Muscle of back (tissue), 11 donors: ENCODE measurements around the gene CTDP1. TPM values are rescaled to one million over a fixed set of nuclear protein-coding genes. Genes with fewer than 3 reads are reported as not detected.

Source experiments
- DNase-seq, 3 donors: peaks; one replicate each; pipeline versions ENCODE4 v3.0.0 to v3.0.0-alpha.2; 2013
- polyA plus RNA-seq, 10 donors: library from polyadenylated mRNA; unstranded; fragments of 120-200 nt; gene quantifications; one replicate each; pipeline ENCODE4 v1.2.1, GENCODE V29; 2013; ENCODE audit not compliant: insufficient read length in 10 of 10

CTDP1 gene
- polyA plus RNA-seq, 10 donors = 6.4 to 10.6 (median 8.4) TPM

GRCh38 chr18:79763407-79763806, 83.8 kb downstream of the CTDP1 start:
- DNase-seq = no peak

- no peak for DNase-seq
These were observed 84.5 kb downstream of the CTDP1 start for GRCh38 chr18:79764131-79764530.

- DNase-seq = peak; percentile 12 to 50 (median 41)
These were observed 86.1 kb downstream of the CTDP1 start for GRCh38 chr18:79765491-79766245.

- DNase-seq = no peak
These were observed 86.7 kb downstream of the CTDP1 start for GRCh38 chr18:79766308-79766707.

- no peak for DNase-seq
These were observed 89.1 kb downstream of the CTDP1 start for GRCh38 chr18:79768745-79769144.

GRCh38 chr18:79769698-79770500, 90.3 kb downstream of the CTDP1 start:
- DNase-seq = no peak

- DNase-seq = no peak
These were observed 90.9 kb downstream of the CTDP1 start for GRCh38 chr18:79770501-79770815.

- no peak for DNase-seq
These were observed 91.2 kb downstream of the CTDP1 start for GRCh38 chr18:79770826-79771225.

GRCh38 chr18:79771446-79772107, 92.0 kb downstream of the CTDP1 start:
- DNase-seq = no peak

GRCh38 chr18:79772108-79772864, 92.7 kb downstream of the CTDP1 start:
- no peak for DNase-seq

- no peak for DNase-seq
These were observed 93.5 kb downstream of the CTDP1 start for GRCh38 chr18:79772865-79773696.

- no peak for DNase-seq
These were observed 94.5 kb downstream of the CTDP1 start for GRCh38 chr18:79774111-79774510.

GRCh38 chr18:79775441-79776221, 96.0 kb downstream of the CTDP1 start:
- DNase-seq = no peak

GRCh38 chr18:79776674-79777073, 97.1 kb downstream of the CTDP1 start:
- no peak for DNase-seq

- no peak for DNase-seq
These were observed 98.7 kb downstream of the CTDP1 start for GRCh38 chr18:79778291-79778791.

GRCh38 chr18:79779021-79779699, 99.6 kb downstream of the CTDP1 start:
- no peak for DNase-seq

GRCh38 chr18:79779700-79780190, 100.1 kb downstream of the CTDP1 start:
- no peak for DNase-seq

GRCh38 chr18:79780547-79780946, 100.9 kb downstream of the CTDP1 start:
- no peak for DNase-seq

- no peak for DNase-seq
These were observed 101.8 kb downstream of the CTDP1 start for GRCh38 chr18:79781331-79781941.
